ENCODE results near the gene ZDHHC7. TPM values are rescaled to one million over a fixed set of nuclear protein-coding genes. Genes with fewer than 3 reads are reported as not detected.

The ZDHHC7 gene
- total RNA-seq, 1 donor from 2014 or later, result 68.7 TPM

DNA sequence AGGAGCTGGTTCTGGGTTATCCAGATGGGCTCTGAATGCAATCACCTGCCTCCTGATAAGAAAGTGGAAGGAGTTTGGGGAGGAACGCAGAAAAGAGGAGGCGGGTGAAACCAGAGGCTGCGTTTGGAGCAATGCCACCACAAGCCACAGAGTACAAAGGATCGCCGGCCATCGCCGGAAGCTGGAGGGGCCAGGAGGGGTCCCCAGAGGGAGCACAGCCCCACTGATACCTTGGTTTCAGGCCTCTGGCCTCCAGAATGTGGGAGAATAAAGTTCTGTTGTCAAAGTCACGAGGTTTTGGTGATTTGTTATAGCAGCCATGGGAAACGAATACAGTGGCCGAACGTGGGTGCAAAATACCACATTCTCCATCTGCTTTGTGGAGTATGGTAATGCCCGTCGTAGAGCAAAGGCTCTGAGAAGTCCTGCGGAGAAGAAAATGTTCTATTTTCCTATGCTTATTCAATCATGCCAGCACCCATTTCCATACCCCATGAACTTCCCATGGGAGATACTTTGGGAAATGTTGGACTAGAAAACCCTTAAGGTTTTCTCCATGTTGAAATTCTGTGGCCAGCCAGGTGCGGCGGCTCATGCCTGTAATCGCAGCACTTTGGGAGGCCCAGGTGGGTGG is 51.4 kb downstream of the ZDHHC7 start:
- DNase-seq (ENCODE audit: low read depth) (no peak), FAIRE-seq (no peak)

DNA sequence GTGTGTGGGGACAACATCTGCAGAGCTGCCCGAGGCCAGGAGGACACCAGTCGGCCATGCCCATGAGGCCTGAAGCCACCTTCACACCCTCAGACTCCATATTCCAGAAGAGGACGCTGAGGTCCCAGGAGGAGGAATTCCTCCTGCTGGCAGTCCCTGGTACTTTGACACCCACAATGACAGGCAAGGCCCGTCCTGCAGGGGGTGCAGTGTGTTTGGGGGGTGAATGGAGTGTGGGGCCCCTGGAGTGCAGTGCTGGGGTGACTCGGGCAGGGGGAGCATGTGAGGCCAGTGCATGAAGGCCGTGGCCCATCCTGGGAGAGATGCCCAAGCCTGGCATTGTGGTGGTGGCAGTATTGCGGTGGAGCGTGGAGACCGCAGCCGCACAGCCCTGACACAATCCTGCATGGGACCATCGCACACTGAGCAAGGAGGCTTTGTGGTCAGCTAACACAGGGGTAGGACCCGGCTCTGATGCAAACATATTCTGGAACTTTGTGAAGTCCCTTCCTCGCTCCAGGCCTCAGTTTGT is 52.2 kb downstream of the ZDHHC7 start:
- H3K27me3 ChIP-seq (ENCODE audit: control insufficient read depth, insufficient read depth, low read length), result peaks cover 5% of the 10 kb centered on the region
- no peak for FAIRE-seq

More for the DNA sequence above, 51.4 kb downstream of the ZDHHC7 start:
- Histone ChIP-seq H3K36me3 (ENCODE audit: control insufficient read depth, insufficient read depth, low read length) (no peaks in the 10 kb centered on the region), H3K4me3 (ENCODE audit: low read depth, low read length) (no peak overlapping the region), H3K27me3 (ENCODE audit: control insufficient read depth, insufficient read depth, low read length) (peaks cover 7% of the 10 kb centered on the region)
- TF ChIP-seq, protein P1, sequence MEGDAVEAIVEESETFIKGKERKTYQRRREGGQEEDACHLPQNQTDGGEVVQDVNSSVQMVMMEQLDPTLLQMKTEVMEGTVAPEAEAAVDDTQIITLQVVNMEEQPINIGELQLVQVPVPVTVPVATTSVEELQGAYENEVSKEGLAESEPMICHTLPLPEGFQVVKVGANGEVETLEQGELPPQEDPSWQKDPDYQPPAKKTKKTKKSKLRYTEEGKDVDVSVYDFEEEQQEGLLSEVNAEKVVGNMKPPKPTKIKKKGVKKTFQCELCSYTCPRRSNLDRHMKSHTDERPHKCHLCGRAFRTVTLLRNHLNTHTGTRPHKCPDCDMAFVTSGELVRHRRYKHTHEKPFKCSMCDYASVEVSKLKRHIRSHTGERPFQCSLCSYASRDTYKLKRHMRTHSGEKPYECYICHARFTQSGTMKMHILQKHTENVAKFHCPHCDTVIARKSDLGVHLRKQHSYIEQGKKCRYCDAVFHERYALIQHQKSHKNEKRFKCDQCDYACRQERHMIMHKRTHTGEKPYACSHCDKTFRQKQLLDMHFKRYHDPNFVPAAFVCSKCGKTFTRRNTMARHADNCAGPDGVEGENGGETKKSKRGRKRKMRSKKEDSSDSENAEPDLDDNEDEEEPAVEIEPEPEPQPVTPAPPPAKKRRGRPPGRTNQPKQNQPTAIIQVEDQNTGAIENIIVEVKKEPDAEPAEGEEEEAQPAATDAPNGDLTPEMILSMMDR (IDR thresholded peaks at IDR 0.05; ENCODE audit: insufficient read depth, low read length, severe bottlenecking), result no peak

DNA sequence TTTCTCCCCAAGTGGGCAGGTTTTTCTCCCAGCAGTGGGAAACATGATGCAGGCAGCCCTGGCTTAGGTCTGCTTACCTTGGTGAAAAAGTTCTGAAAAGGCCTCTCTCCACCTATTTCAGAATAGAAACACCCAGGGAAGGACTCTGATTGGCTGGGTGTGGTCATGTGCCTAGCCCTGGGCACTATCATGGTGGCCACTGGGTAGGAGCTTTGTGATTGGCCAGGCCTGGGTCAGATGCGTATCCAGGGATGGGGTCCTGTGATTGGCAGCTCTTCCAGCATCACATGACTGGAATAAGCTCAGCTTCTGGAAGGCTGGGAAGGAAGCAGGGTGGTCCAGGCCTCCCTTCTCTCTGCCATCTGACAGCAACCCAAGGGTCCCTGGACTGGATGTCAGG is 53.5 kb downstream of the ZDHHC7 start:
- no peak for FAIRE-seq
- H3K36me3 ChIP-seq (ENCODE audit: control insufficient read depth, insufficient read depth, low read length), result no peaks in the 10 kb centered on the region
- no peaks in the 10 kb centered on the region for H3K27me3 ChIP-seq (ENCODE audit: control insufficient read depth, insufficient read depth, low read length)
- DNase-seq (ENCODE audit: low read depth), result no peak
- TF ChIP-seq, protein P1 (IDR thresholded peaks at IDR 0.05; ENCODE audit: insufficient read depth, low read length, severe bottlenecking), result no peak
- H3K4me3 ChIP-seq (ENCODE audit: low read depth, low read length), result no peak overlapping the region

More for the DNA sequence above, 52.2 kb downstream of the ZDHHC7 start:
- DNase-seq (ENCODE audit: low read depth), result no peak
- no peaks in the 10 kb centered on the region for H3K36me3 ChIP-seq (ENCODE audit: control insufficient read depth, insufficient read depth, low read length)
- no peak overlapping the region for H3K4me3 ChIP-seq (ENCODE audit: low read depth, low read length)
- TF ChIP-seq, protein P1 (IDR thresholded peaks at IDR 0.05; ENCODE audit: insufficient read depth, low read length, severe bottlenecking), result peak; percentile 15

DNA sequence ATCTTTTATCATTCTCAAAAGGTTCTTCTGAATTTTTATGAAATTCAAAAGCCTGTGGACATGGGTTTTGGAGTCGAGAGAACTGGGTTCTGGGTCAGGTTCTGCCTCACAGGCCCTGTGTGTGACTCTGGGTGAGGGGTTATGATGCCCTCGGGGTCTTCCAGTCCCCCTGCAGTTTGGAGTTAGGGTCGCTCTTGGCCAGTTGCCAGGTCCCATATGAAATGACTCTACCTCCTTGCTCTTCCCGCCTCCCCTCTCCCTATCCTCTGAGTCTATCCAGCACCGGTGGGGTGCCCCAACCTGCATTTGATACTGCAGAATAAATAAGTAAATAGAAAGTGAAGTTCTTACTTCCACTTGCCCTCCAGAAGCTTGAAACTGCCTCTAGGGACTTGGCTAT is 54.1 kb downstream of the ZDHHC7 start:
- H3K36me3 ChIP-seq (ENCODE audit: control insufficient read depth, insufficient read depth, low read length), result no peaks in the 10 kb centered on the region
- no peak overlapping the region for H3K4me3 ChIP-seq (ENCODE audit: low read depth, low read length)
- FAIRE-seq (no peak), DNase-seq (ENCODE audit: low read depth) (no peak)
- H3K27me3 ChIP-seq (ENCODE audit: control insufficient read depth, insufficient read depth, low read length), result no peaks in the 10 kb centered on the region
- TF ChIP-seq, protein P1 (IDR thresholded peaks at IDR 0.05; ENCODE audit: insufficient read depth, low read length, severe bottlenecking), result no peak

DNA sequence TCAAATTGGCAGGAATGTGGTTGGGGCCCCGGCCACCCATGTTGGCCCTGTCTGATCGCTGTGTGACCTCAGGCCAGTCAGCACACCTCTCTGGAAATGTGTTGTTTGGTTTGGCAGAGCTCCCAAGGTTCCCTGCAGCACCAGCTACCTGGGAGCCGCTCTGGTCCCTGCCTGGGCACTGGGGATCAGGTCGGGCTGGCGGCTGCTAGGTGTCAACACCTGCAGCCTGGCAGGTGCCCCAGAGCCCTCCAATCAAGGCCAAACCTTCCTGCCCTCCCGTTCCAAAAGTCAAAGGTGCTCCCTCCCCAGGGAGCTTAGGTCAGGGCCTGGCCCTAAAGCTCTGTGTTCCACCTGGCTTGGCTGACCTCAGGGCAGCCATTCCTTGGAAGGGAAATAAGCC is 55.9 kb downstream of the ZDHHC7 start:
- Histone ChIP-seq H3K27me3 (ENCODE audit: control insufficient read depth, insufficient read depth, low read length) (no peaks in the 10 kb centered on the region), H3K4me3 (ENCODE audit: low read depth, low read length) (no peak overlapping the region), H3K36me3 (ENCODE audit: control insufficient read depth, insufficient read depth, low read length) (no peaks in the 10 kb centered on the region)
- TF ChIP-seq, protein P1 (IDR thresholded peaks at IDR 0.05; ENCODE audit: insufficient read depth, low read length, severe bottlenecking), result no peak
- DNase-seq (ENCODE audit: low read depth) (no peak), FAIRE-seq (no peak)

All from bronchial epithelial cell (primary cell).